22Rv1 (cell line): Measurements from ENCODE around the gene TEKT5.

Source experiments
- H3K27ac ChIP-seq: fragments of 450-650 bp; 2 replicates; pipeline ENCODE4 v1.5.1; 2017
- CTCF ChIP-seq: fragments of 450-650 bp; IDR thresholded peaks from 2 replicates; pipeline ENCODE4 v1.5.1; 2017; ENCODE audit warnings: mild to moderate bottlenecking
- ZFX ChIP-seq: fragments of 450-650 bp; IDR thresholded peaks from 2 replicates; pipeline ENCODE4 v1.6.1; 2017; ENCODE audit warnings: antibody characterized with exemption, borderline replicate concordance

Gene TEKT5

GRCh38 chr16:10676284-10676683, 18.4 kb downstream of the TEKT5 start:
- no peak overlapping the region for H3K27ac ChIP-seq
- TF ChIP-seq CTCF (no peak), ZFX (no peak)

- TF ChIP-seq ZFX (no peak), CTCF (no peak)
- no peak overlapping the region for H3K27ac ChIP-seq
These were observed 18.9 kb downstream of the TEKT5 start for GRCh38 chr16:10675861-10676260.

- no peak for TF ChIP-seq ZFX
- TF ChIP-seq CTCF, result no peak
- no peak overlapping the region for H3K27ac ChIP-seq
These were observed 19.5 kb downstream of the TEKT5 start for GRCh38 chr16:10675216-10675615.

GRCh38 chr16:10671729-10672128, 23.0 kb downstream of the TEKT5 start:
- TF ChIP-seq CTCF (no peak), ZFX (no peak)
- H3K27ac ChIP-seq, result no peak overlapping the region

- no peak for TF ChIP-seq ZFX
- TF ChIP-seq CTCF, result no peak
- no peak overlapping the region for H3K27ac ChIP-seq
These were observed 24.9 kb downstream of the TEKT5 start for GRCh38 chr16:10669791-10670190.

GRCh38 chr16:10668322-10669045, 26.2 kb downstream of the TEKT5 start:
- TF ChIP-seq CTCF (peak; percentile 29), ZFX (no peak)
- H3K27ac ChIP-seq, result no peak overlapping the region

- TF ChIP-seq ZFX (no peak), CTCF (no peak)
- no peak overlapping the region for H3K27ac ChIP-seq
These were observed 27.5 kb downstream of the TEKT5 start for GRCh38 chr16:10667239-10667638.
